Measurements from ENCODE around the gene ATPAF1. TPM values are rescaled to one million over a fixed set of nuclear protein-coding genes. Genes with fewer than 3 reads are reported as not detected.

Gene ATPAF1
- total and polyA plus RNA-seq, 10 of the 15 experiments (the other 5 are each of a cell fraction or from before 2014, with no cell fraction given): 15.2 to 93.5 (median 48.4) TPM

DNA sequence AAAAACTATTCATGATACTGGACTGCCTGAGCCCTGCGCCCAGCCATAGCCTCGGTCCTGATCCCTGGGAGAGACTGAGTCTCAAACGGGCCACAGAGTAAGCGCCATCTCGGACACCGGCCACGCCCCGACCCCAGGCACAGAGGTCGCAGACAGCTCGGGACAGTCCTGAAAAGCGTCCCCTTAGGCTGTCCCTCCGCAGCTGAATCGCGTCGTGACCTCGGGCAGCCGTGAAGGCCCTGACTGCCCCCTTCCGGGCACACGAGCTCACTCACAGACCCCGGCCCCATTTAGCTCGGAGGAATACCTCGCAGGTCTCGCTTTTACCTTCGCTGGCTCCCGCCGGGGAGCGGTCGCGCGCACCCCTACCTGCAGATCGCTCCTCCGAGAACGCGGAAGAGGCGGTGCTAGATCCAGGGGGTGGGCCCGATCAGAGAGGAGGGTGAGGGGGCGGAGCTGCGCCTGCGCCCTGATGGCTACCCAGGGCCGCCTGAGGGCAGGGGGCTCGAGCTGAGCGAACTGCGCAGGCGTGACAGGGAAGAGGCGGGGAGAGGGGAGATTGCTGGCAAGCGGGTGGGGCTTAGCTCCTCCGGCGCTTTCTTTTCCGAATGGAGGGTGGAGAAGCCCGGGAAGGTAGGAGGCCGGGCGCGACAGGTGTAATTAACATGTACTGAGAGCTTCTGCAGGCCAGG is 64.2 kb downstream of the ATPAF1 start, which contains the start of gene MKNK1 (continued):
- TF ChIP-seq NFYB (IDR thresholded peaks at IDR 0.05; ENCODE audit: insufficient read depth, low read depth, low read length) (no peak), CHD2 (IDR thresholded peaks at IDR 0.05; ENCODE audit: borderline replicate concordance, low read depth, low read length) (0 out of 2 replicates have a peak, but pooled peaks have one; percentile 39), NBN (IDR thresholded peaks at IDR 0.05) (peak; percentile 84), RAD21 (IDR thresholded peaks at IDR 0.05; ENCODE audit: insufficient read depth, low read depth, low read length) (0 out of 2 replicates have a peak, but pooled peaks have one; percentile 2), NR2F1 (conservative IDR thresholded peaks at IDR 0.05) (peak; percentile 68), IKZF1 (conservative IDR thresholded peaks at IDR 0.05) (peak; percentile 75), CBX3 (IDR thresholded peaks at IDR 0.05; ENCODE audit: borderline replicate concordance, low read depth) (no peak), POLR2AphosphoS5 (IDR thresholded peaks at IDR 0.05; ENCODE audit: low read length) (peak; percentile 90), EGR1 (IDR thresholded peaks at IDR 0.05; ENCODE audit: borderline replicate concordance in 1 of 2, low read depth in 2 of 2, low read length in 2 of 2) (peak in 1 of 2 experiments; percentile 83; a peak in 2 of 3 replicates), ESRRA (IDR thresholded peaks at IDR 0.05; ENCODE audit: low read length) (no peak), SIX5 (IDR thresholded peaks at IDR 0.05; ENCODE audit: low read depth, low read length, severe bottlenecking) (no peak), NRF1 (conservative IDR thresholded peaks at IDR 0.05; ENCODE audit: low read depth, low read length) (peak; percentile 92), MXI1 (IDR thresholded peaks at IDR 0.05; ENCODE audit: low read depth, low read length) (no peak), BHLHE40 (IDR thresholded peaks at IDR 0.05; ENCODE audit: borderline replicate concordance in 1 of 2, low read depth in 2 of 2, low read length in 1 of 2) (0 out of 4 replicates have a peak, but pooled peaks have one; percentile 21 to 34), MTA3 (IDR thresholded peaks at IDR 0.05; ENCODE audit: borderline replicate concordance, low read length) (no peak), CREB1 (IDR thresholded peaks at IDR 0.05; ENCODE audit: low read depth) (0 out of 2 replicates have a peak, but pooled peaks have one; percentile 17), POU2F2 (IDR thresholded peaks at IDR 0.05; ENCODE audit: borderline replicate concordance, low read depth, low read length) (0 out of 3 replicates have a peak, but pooled peaks have one; percentile 11), HDAC2 (IDR thresholded peaks at IDR 0.05) (no peak), SPI1 (IDR thresholded peaks at IDR 0.05; ENCODE audit: borderline replicate concordance, insufficient read depth, low read depth, low read length) (no peak), CBFB (IDR thresholded peaks at IDR 0.05; ENCODE audit: low read depth) (0 out of 2 replicates have a peak, but pooled peaks have one; percentile 56), POLR2A (IDR thresholded peaks at IDR 0.05; ENCODE audit: low read depth, low read length) (peak; percentile 96), RELA (IDR thresholded peaks at IDR 0.05; ENCODE audit: borderline replicate concordance, partially characterized antibody) (peak; percentile 60), PAX5 (IDR thresholded peaks at IDR 0.05; ENCODE audit: borderline replicate concordance, low read depth, low read length) (peak; percentile 5; the same call in 1 of the 2 replicates), CREM (IDR thresholded peaks at IDR 0.05; ENCODE audit: low read depth) (no peak)
- TF ChIP-seq, protein P1, sequence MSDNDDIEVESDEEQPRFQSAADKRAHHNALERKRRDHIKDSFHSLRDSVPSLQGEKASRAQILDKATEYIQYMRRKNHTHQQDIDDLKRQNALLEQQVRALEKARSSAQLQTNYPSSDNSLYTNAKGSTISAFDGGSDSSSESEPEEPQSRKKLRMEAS (IDR thresholded peaks at IDR 0.05; ENCODE audit: low read depth, low read length): peak; percentile 15; the same call in 1 of the 2 replicates
- TF ChIP-seq, protein P2, sequence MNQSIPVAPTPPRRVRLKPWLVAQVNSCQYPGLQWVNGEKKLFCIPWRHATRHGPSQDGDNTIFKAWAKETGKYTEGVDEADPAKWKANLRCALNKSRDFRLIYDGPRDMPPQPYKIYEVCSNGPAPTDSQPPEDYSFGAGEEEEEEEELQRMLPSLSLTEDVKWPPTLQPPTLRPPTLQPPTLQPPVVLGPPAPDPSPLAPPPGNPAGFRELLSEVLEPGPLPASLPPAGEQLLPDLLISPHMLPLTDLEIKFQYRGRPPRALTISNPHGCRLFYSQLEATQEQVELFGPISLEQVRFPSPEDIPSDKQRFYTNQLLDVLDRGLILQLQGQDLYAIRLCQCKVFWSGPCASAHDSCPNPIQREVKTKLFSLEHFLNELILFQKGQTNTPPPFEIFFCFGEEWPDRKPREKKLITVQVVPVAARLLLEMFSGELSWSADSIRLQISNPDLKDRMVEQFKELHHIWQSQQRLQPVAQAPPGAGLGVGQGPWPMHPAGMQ (IDR thresholded peaks at IDR 0.05; ENCODE audit: borderline replicate concordance): no peak
- TF ChIP-seq, protein P3, sequence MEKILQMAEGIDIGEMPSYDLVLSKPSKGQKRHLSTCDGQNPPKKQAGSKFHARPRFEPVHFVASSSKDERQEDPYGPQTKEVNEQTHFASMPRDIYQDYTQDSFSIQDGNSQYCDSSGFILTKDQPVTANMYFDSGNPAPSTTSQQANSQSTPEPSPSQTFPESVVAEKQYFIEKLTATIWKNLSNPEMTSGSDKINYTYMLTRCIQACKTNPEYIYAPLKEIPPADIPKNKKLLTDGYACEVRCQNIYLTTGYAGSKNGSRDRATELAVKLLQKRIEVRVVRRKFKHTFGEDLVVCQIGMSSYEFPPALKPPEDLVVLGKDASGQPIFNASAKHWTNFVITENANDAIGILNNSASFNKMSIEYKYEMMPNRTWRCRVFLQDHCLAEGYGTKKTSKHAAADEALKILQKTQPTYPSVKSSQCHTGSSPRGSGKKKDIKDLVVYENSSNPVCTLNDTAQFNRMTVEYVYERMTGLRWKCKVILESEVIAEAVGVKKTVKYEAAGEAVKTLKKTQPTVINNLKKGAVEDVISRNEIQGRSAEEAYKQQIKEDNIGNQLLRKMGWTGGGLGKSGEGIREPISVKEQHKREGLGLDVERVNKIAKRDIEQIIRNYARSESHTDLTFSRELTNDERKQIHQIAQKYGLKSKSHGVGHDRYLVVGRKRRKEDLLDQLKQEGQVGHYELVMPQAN (conservative IDR thresholded peaks at IDR 0.05): peak; percentile 67; the same call in 1 of the 2 replicates
- TF ChIP-seq, protein P4, sequence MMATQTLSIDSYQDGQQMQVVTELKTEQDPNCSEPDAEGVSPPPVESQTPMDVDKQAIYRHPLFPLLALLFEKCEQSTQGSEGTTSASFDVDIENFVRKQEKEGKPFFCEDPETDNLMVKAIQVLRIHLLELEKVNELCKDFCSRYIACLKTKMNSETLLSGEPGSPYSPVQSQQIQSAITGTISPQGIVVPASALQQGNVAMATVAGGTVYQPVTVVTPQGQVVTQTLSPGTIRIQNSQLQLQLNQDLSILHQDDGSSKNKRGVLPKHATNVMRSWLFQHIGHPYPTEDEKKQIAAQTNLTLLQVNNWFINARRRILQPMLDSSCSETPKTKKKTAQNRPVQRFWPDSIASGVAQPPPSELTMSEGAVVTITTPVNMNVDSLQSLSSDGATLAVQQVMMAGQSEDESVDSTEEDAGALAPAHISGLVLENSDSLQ (IDR thresholded peaks at IDR 0.05): no peak
